HUES64 (cell line): ENCODE measurements around the gene STAT5A.
"Not testable (repeated sequence)": the region's sequence is repeated elsewhere in the genome, so short reads cannot be mapped to it uniquely, and the experiment has no call there.

Experiments used
- H3K27ac ChIP-seq: 2 replicates; pipeline ENCODE4 v1.7.0; 2013; ENCODE audit warnings: low read depth, low read length, inconsistent platforms
- H3K27me3 ChIP-seq: 2 replicates; pipeline ENCODE4 v1.6.1; 2013; ENCODE audit warnings: mild to moderate bottlenecking, low read length; ENCODE audit not compliant: insufficient read depth
- H3K36me3 ChIP-seq: 2 replicates; pipeline ENCODE4 v1.6.1; 2013; ENCODE audit warnings: mild to moderate bottlenecking, low read length; ENCODE audit not compliant: insufficient read depth
- H3K4me1 ChIP-seq: 2 replicates; pipeline ENCODE4 v1.6.1; 2013; ENCODE audit warnings: mild to moderate bottlenecking, low read length, moderate library complexity; ENCODE audit not compliant: insufficient read depth
- H3K4me3 ChIP-seq: 2 replicates; pipeline ENCODE4 v1.5.1; 2013; ENCODE audit warnings: mild to moderate bottlenecking, low read length, moderate library complexity
- H3K9ac ChIP-seq: 2 replicates; pipeline ENCODE4 v1.6.1; 2013; ENCODE audit warnings: mild to moderate bottlenecking, low read depth, low read length
- H3K9me3 ChIP-seq: 2 replicates; pipeline ENCODE4 v1.6.1; 2013; ENCODE audit warnings: low read depth, low read length; ENCODE audit not compliant: insufficient read depth
- WGBS: fragments of 150-250, 120-280 bp; methylation state at CpG from one replicate; pipeline ENCODE4 v1.1.7; 2013; ENCODE audit warnings: missing lambda C conversion rate; 5-methylcytosine and 5-hydroxymethylcytosine counted together

Gene STAT5A

GRCh38 chr17:42299913-42300312 is 11.6 kb downstream of the STAT5A start:
- not testable (repeated sequence) for H3K9ac ChIP-seq, H3K4me1 ChIP-seq, H3K36me3 ChIP-seq, H3K27me3 ChIP-seq, H3K27ac ChIP-seq, H3K4me3 ChIP-seq, H3K9me3 ChIP-seq
- WGBS = 91% methylated on average over 3 of the region's 17 CpGs

- WGBS = 92% methylated on average over 9 of the region's 9 CpGs
- no peaks in the 10 kb centered on the region for H3K4me1 ChIP-seq
- H3K36me3 ChIP-seq = no peaks in the 10 kb centered on the region
- H3K27me3 ChIP-seq = no peaks in the 10 kb centered on the region
- no peak overlapping the region for H3K4me3 ChIP-seq
- no peaks in the 10 kb centered on the region for H3K9me3 ChIP-seq
- H3K27ac ChIP-seq = no peak overlapping the region
- no peak overlapping the region for H3K9ac ChIP-seq
These were observed 12.7 kb downstream of the STAT5A start for GRCh38 chr17:42301022-42301421.

GRCh38 chr17:42303694-42304093 is 15.4 kb downstream of the STAT5A start:
- Histone ChIP-seq H3K4me3 (no peak overlapping the region), H3K36me3 (no peaks in the 10 kb centered on the region), H3K4me1 (no peaks in the 10 kb centered on the region)

GRCh38 chr17:42304187-42305030 is 16.1 kb downstream of the STAT5A start:
- WGBS = 95% methylated on average over 16 of the region's 16 CpGs
- Histone ChIP-seq H3K27ac (no peak overlapping the region), H3K27me3 (no peaks in the 10 kb centered on the region), H3K4me1 (no peaks in the 10 kb centered on the region), H3K4me3 (no peak overlapping the region), H3K9ac (no peak overlapping the region), H3K9me3 (no peaks in the 10 kb centered on the region), H3K36me3 (no peaks in the 10 kb centered on the region)

More at GRCh38 chr17:42303694-42304093, 15.4 kb downstream of the STAT5A start:
- H3K9ac ChIP-seq = no peak overlapping the region
- no peak overlapping the region for H3K27ac ChIP-seq
- WGBS = 90% methylated on average over 3 of the region's 3 CpGs
- no peaks in the 10 kb centered on the region for H3K9me3 ChIP-seq
- H3K27me3 ChIP-seq = no peaks in the 10 kb centered on the region

- H3K4me1 ChIP-seq, H3K27me3 ChIP-seq, H3K36me3 ChIP-seq, H3K4me3 ChIP-seq, H3K9ac ChIP-seq, H3K9me3 ChIP-seq, H3K27ac ChIP-seq: not testable (repeated sequence)
- WGBS = 96% methylated on average over 6 of the region's 6 CpGs
These were observed 16.7 kb downstream of the STAT5A start for GRCh38 chr17:42305031-42305330.

- Histone ChIP-seq H3K4me3 (no peak overlapping the region), H3K9me3 (no peaks in the 10 kb centered on the region), H3K36me3 (no peaks in the 10 kb centered on the region), H3K27ac (no peak overlapping the region), H3K9ac (no peak overlapping the region), H3K4me1 (peaks cover 5% of the 10 kb centered on the region; the same call in 1 of the 2 replicates), H3K27me3 (no peaks in the 10 kb centered on the region)
- 92% methylated on average over 18 of the region's 18 CpGs for WGBS
These were observed 17.5 kb downstream of the STAT5A start for GRCh38 chr17:42305543-42306384.

GRCh38 chr17:42306385-42306667 is 18.0 kb downstream of the STAT5A start:
- Histone ChIP-seq H3K36me3 (no peaks in the 10 kb centered on the region), H3K9ac (no peak overlapping the region), H3K9me3 (no peaks in the 10 kb centered on the region), H3K27me3 (no peaks in the 10 kb centered on the region), H3K4me3 (no peak overlapping the region), H3K4me1 (peaks cover 11% of the 10 kb centered on the region), H3K27ac (no peak overlapping the region)
- WGBS = 95% methylated on average over 5 of the region's 5 CpGs

- Histone ChIP-seq H3K27ac (no peak overlapping the region), H3K9ac (no peak overlapping the region), H3K36me3 (no peaks in the 10 kb centered on the region), H3K9me3 (no peaks in the 10 kb centered on the region), H3K4me1 (peaks cover 19% of the 10 kb centered on the region), H3K4me3 (no peak overlapping the region), H3K27me3 (no peaks in the 10 kb centered on the region)
- WGBS = 95% methylated on average over 19 of the region's 19 CpGs
These were observed 19.1 kb downstream of the STAT5A start for GRCh38 chr17:42307362-42307927.

GRCh38 chr17:42308446-42308845 is 20.1 kb downstream of the STAT5A start:
- 92% methylated on average over 7 of the region's 7 CpGs for WGBS

GRCh38 chr17:42309142-42309541 is 20.8 kb downstream of the STAT5A start:
- 91% methylated on average over 9 of the region's 9 CpGs for WGBS
- no peak overlapping the region for H3K27ac ChIP-seq

More at GRCh38 chr17:42308446-42308845, 20.1 kb downstream of the STAT5A start:
- Histone ChIP-seq H3K4me1 (peaks cover 19% of the 10 kb centered on the region), H3K36me3 (no peaks in the 10 kb centered on the region; the same call in 1 of the 2 replicates), H3K27me3 (no peaks in the 10 kb centered on the region), H3K27ac (no peak overlapping the region), H3K9ac (no peak overlapping the region), H3K4me3 (no peak overlapping the region), H3K9me3 (no peaks in the 10 kb centered on the region)

More at GRCh38 chr17:42309142-42309541, 20.8 kb downstream of the STAT5A start:
- H3K9ac ChIP-seq = no peak overlapping the region
- H3K27me3 ChIP-seq = no peaks in the 10 kb centered on the region
- H3K36me3 ChIP-seq = peaks cover 7% of the 10 kb centered on the region; the same call in 1 of the 2 replicates
- no peak overlapping the region for H3K4me3 ChIP-seq
- H3K9me3 ChIP-seq = no peaks in the 10 kb centered on the region
- H3K4me1 ChIP-seq = peaks cover 24% of the 10 kb centered on the region
